ENCODE data around the gene CCT3. TPM values are rescaled to one million over a fixed set of nuclear protein-coding genes. Genes with fewer than 3 reads are reported as not detected.

CCT3 gene
- total RNA-seq, 2 experiments from 2014 or later = 253 to 361 TPM

Other genes starting within 250 kb of the CCT3 start
- gene LMNA, start 223.6 kb downstream of the CCT3 start, total RNA-seq = 10 to 100 TPM; 37.3 to 41.9 TPM
- gene SEMA4A, start 184.7 kb downstream of the CCT3 start, total RNA-seq = 10 to 100 TPM; 14.5 to 30.6 TPM
- gene SLC25A44, start 144.2 kb downstream of the CCT3 start, total RNA-seq = 10 to 100 TPM; 41.4 to 48.4 TPM
- gene PMF1, start 125.3 kb downstream of the CCT3 start, total RNA-seq = 10 to 100 TPM; 62.8 to 72.5 TPM
- 1 to 10 TPM in 1 of 2 experiments, under 1 TPM in 1; 0.93 to 1.0 TPM for gene BGLAP, start 96.1 kb downstream of the CCT3 start, total RNA-seq
- 1 to 10 TPM; 5.0 to 6.1 TPM for gene PAQR6, start 90.2 kb downstream of the CCT3 start, total RNA-seq
- 100 to 1,000 TPM in 1 of 2 experiments, 10 to 100 TPM in 1; 89.4 to 103 TPM for gene SMG5, start 55.5 kb downstream of the CCT3 start, total RNA-seq
- 10 to 100 TPM; 10.1 to 11.6 TPM for gene TMEM79, start 54.0 kb downstream of the CCT3 start, total RNA-seq
- 10 to 100 TPM; 24.7 to 28.9 TPM for gene GLMP, start 42.6 kb downstream of the CCT3 start, total RNA-seq
- gene VHLL, start 39.0 kb downstream of the CCT3 start, total RNA-seq = not detected
- gene TSACC, start 234 bp upstream of the CCT3 start, total RNA-seq = not detected
- gene RHBG, start 30.9 kb upstream of the CCT3 start, total RNA-seq = not detected
- gene MEF2D, start 162.5 kb upstream of the CCT3 start, total RNA-seq = 10 to 100 TPM; 57.1 to 63.1 TPM
- 10 to 100 TPM; 24.3 to 31.3 TPM for gene IQGAP3, start 234.3 kb upstream of the CCT3 start, total RNA-seq
- gene TTC24, start 241.4 kb upstream of the CCT3 start, total RNA-seq = 10 to 100 TPM; 12.6 to 16.9 TPM